ENCODE measurements around the gene PSG1.
A peak's percentile ranks its signal among the peaks of the same experiment; 100 is the strongest.
"Not testable (repeated sequence)": the region's sequence is repeated elsewhere in the genome, so short reads cannot be mapped to it uniquely, and the experiment has no call there.

PSG1 gene

DNA sequence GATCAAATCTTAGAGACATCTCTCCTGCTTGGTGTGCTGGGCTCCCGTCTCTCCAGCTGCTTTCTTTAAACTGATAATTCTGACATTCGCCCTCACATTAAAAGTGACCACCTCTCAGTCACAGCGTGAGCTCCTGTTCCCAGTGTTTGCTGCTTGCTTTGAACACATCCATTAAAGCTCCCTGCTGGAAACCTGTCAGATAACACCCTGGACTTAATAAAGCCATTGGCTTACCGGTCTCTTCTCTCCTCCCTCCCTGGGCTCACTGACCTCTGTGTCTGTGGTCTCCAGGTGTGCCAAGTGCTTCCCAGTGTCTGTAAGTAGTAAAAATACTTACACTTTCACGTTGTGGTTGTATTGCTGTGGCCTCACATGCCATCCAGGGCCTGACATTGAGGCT is 2.5 kb upstream of the PSG1 start:
- DNase-seq (ENCODE audit: low read depth in 2 of 3, low spot score in 2 of 3), result not testable (repeated sequence)

GRCh38 chr19:42881279-42881678 is 1.8 kb upstream of the PSG1 start:
- not testable (repeated sequence) for DNase-seq (ENCODE audit: low read depth in 2 of 3, low spot score in 2 of 3)

DNA sequence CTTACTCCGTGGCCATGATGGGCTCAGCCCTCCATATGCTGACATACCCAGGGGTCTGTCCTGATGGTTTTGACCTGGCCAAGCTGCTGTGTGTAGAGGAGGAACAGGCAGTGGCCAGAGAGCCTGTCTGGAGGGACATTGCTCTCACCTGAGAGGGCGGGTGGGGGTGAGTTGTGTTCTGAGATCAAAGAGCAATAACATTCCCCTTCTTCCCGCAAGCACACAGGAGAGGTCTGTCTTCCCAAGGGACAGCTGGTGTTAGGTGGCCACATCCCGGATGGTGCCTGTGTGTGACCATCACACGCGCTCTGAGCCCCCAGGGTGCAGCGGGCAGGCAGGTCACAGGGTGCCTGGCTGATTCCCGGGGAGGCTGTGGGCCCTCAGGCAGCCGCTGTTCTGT is 1.1 kb upstream of the PSG1 start:
- DNase-seq (ENCODE audit: low read depth in 2 of 3, low spot score in 2 of 3), result not testable (repeated sequence)

GRCh38 chr19:42876596-42876995 is 2.9 kb downstream of the PSG1 start:
- DNase-seq (ENCODE audit: low read depth in 2 of 3, low spot score in 2 of 3), result not testable (repeated sequence)

DNA sequence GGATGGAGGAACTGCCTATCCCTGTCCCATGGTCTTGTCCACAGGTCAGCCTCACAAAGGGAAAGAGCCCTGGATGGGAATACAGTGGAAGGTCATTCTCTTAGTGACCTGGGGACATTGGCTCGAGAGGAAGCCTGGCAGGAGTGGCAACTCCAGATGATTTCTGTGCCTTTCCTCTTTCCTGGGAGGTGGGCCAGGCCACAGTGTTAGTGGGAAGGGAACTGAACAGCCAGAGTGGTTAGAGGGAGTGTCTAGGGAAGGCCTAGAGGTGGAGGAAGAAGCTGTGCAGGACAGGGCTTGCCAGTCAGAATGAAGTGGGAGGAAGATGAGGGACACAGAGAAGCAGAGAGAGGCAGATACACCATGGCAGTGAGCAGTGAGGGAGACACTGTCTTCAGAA is 3.6 kb downstream of the PSG1 start:
- not testable (repeated sequence) for DNase-seq (ENCODE audit: low read depth in 2 of 3, low spot score in 2 of 3)

DNA sequence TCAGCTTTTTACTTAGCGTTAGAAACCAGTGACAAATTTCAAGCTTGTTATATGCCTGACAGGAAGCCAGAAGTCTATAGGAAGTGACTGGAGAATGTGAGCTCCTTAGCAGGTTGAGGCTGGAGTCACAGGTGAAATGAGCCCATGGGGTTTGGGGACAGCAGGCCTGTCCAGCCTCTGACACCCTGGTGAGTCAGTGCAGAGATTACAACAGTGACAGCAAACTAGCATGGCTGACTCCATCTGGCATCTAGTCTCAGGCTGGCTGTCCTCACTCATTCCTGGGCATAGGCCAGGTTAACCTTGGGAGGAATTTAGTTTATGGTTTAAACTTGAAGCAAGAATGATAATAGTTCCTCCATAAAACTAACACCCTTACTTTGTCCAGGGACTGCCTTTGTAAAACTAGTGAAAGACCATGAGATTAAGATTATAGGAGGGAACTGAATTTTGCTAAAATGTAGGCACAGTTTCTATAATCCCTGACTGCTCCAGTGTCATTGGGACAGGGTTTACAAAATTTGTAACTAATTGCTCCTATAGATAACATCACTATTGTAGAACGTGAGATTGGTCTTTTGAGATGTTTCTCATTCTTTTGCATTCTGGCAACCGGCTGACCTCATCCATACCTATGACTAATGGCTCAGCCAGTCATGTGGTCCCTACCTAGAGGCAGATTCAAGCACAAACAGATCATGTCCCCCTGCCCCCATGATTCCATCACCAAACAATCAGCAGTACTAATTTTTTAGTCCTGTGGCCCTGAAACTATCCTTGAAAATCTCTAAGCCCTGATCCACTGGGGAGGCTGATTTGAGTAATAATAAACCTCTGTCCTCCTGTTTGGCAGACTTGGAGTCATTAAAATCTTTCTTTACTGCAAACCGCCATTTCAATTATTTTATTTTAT is 4.4 kb downstream of the PSG1 start:
- not testable (repeated sequence) for DNase-seq (ENCODE audit: low read depth in 2 of 3, low spot score in 2 of 3)

- DNase-seq (ENCODE audit: low read depth in 2 of 3, low spot score in 2 of 3), result not testable (repeated sequence)
These were observed 5.4 kb downstream of the PSG1 start for GRCh38 chr19:42874136-42874535.

DNA sequence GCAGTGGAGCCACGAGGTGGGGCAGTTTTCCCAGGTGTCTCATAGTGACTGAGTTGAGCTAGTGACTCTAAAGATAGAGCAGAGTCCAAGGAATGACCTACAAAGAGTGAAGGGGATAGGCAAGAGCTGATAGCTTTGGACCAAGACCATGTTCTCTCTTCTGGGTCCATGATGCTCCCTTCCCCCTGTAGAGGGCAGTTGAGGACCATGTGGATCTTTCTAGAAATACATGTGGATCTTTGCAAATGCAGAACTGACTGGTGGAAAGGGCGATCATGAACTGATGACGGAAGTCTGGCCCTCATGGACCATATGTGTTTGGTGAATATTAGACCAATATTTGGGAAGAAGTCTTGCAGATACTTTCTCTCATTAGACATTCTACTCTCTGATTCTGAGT is 6.9 kb downstream of the PSG1 start:
- DNase-seq (ENCODE audit: low read depth in 2 of 3, low spot score in 2 of 3), result no peak

GRCh38 chr19:42857544-42857867 is 22.0 kb downstream of the PSG1 start:
- no peak for DNase-seq (ENCODE audit: low read depth in 2 of 3, low spot score in 2 of 3)

DNA sequence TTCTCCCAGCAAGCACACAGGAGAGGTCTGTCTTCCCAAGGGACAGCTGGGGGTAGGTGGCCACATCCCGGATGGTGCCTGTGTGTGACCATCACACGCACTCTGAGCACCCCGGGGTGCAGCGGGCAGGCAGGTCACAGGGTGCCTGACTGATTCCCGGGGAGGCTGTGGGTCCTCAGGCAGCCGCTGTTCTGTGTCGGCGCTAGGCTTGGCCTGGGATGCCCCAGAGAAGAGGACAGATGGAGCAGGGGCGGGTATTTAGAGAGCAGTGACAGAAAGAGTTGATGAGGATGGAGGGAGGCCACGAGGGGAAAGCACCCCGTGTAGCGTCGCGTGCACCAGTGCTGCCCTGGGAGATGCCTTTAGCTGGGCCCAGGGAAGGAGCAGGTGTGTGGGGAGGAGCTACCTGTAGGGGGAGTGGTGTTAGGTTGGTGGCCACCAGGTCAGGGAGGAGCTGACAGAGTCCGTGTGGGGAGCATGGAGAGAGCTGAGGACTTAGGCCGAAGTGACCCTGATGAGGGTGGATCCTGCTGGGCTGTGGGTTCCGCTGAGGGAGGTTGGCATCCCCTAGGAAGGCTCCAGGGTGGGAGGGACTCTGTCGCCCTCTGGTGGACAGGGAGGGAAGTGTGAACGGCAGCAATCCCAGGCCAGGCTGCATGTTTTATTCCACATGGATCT is 22.5 kb downstream of the PSG1 start:
- DNase-seq (ENCODE audit: low read depth in 2 of 3, low spot score in 2 of 3), result peak in 1 of 3 experiments; percentile 2

DNA sequence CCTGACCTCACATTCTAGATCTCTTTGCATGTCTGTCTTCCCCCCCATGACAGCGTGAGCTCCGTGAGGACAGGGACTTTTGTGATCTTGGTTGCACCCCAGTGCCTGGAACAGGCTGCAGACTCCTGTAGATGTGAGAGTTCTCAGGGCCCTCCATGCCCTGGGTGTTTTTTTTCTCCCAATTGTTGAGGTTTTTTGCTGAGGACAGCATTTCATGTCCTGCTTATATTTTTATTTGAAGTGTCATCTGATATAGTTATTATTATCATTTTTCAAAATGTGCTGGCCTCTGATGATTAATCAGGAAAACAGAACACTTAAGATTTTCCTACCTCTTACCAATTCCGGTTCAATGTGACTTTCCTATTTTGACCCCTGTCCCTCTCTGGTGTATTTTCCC is 24.8 kb downstream of the PSG1 start:
- DNase-seq (ENCODE audit: low read depth in 2 of 3, low spot score in 2 of 3), result not testable (repeated sequence)

- DNase-seq (ENCODE audit: low read depth in 2 of 3, low spot score in 2 of 3), result not testable (repeated sequence)
These were observed 26.3 kb downstream of the PSG1 start for GRCh38 chr19:42853231-42853630.

DNA sequence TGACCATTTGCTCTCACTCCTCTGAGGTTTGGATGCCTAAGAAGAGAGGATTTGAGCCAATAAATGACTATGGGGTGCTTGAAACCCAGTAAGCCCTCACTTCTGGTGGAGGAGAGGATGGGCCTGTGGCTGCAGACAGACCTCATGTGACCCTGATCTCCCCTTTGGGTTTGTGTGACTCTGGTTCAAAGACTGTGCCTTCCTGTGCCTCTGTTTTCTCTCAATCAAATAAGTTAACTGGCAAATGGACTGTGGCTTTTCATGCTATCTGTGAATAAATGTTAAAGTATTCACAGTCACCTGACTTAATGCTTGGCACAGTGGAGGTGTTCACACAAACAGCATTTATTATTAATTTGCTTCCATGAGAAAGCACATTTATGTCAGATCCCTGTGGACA is 26.7 kb downstream of the PSG1 start:
- not testable (repeated sequence) for DNase-seq (ENCODE audit: low read depth in 2 of 3, low spot score in 2 of 3)

DNA sequence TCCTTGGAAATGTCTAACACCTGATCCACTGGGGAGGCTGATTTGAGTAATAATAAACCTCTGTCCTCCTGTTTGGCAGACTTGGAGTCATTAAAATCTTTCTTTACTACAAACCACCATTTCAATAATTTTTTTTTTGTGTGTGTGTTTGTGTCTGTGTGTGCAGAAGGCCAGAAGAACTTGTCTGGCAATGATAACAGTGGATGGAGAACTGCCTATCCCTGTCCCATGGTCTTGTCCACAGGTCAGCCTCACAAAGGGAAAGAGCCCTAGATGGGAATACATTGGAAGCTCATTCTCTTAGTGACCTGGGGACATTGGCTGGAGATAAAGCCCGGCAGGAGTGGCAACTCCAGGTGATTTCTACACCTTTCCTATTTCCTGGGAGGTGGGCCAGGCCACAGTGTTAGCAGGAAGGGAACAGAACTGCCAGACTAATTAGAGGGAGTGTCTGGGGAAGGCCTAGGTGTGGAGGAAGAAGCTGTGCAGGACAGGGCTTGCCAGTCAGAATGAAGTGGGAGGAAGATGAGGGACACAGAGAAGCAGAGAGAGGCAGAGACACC is 27.7 kb downstream of the PSG1 start:
- not testable (repeated sequence) for DNase-seq (ENCODE audit: low read depth in 2 of 3, low spot score in 2 of 3)

DNA sequence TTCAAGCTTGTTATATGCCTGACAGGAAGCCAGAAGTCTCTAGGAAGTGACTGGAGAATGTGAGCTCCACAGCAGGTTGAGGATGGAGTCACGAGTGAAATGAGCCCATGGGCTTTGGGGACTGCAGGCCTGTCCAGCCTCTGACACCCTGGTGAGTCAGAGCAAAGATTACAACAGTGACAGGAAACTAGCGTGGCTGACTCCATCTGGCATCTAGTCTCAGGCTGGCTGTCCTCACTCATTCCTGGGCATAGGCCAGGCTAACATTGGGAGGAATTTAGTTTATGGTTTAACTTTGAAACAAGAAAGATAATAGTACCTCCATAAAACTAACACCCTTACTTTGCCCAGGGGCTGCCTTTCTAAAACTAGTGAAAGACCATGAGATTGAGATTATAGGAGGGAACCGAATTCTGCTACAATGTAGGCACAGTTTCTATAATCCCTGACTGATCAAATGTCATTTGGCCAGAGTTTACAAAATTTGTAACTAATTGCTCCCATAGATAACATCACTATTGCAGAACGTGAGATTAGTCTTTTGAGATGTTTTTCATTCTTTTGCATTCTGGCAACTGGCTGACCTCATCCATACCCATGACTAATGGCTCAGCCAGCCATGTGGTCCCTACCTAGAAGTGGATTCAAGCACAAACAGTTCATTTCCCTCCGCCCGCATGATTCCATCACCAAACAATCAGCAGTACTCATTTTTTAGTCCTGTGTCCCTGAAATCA is 28.4 kb downstream of the PSG1 start:
- DNase-seq (ENCODE audit: low read depth in 2 of 3, low spot score in 2 of 3), result no peak

GRCh38 chr19:42846597-42846996 is 32.9 kb downstream of the PSG1 start:
- no peak for DNase-seq (ENCODE audit: low read depth in 2 of 3, low spot score in 2 of 3)

- not testable (repeated sequence) for DNase-seq (ENCODE audit: low read depth in 2 of 3, low spot score in 2 of 3)
These were observed 35.9 kb downstream of the PSG1 start for GRCh38 chr19:42843631-42844030.

DNA sequence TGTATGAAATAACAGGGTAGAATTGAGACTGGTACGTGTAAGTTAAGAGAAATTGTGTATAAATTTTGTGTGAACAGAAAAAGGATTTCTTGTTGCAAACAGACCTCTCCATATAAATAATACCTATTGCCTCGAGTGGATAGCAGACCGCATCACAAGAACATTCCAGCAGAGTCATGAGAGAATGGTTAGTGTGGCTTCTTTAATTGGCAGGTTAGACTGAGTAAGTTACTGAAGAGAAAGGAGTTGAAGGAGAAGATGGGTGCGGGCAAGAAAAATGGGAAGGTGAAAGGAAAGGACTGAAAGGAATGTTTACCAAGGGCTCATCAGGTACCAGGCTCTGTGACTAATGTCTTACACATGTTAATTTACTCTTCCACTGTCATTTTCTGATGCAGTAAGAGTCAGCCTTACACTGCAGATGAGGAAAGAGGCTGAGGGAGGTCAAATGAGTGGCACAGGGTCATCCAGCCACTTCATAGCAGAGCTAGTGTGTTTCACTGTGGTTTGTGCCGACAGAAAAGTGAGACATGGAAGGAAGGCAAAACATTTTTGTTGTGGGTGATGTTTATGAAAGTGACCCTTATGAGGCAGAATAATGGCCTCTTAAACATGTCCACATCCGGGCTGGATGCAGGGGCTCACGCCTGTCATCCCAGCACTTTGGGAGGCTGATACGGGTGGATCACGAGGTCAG is 46.6 kb downstream of the PSG1 start:
- DNase-seq (ENCODE audit: low read depth in 2 of 3, low spot score in 2 of 3), result not testable (repeated sequence)

- DNase-seq (ENCODE audit: low read depth in 2 of 3, low spot score in 2 of 3), result not testable (repeated sequence)
These were observed 47.4 kb downstream of the PSG1 start for GRCh38 chr19:42832023-42832680.
